ENCODE data around the gene GAS7. TPM values are rescaled to one million over a fixed set of nuclear protein-coding genes. Genes with fewer than 3 reads are reported as not detected.

Gene GAS7
- total and polyA plus RNA-seq, 9 of the 15 experiments (the other 6 are each of a cell fraction or from before 2014, with no cell fraction given), result 0.11 to 0.33 TPM; not detected in 7

GRCh38 chr17:10226930-10227695 lies 28.7 kb upstream of the GAS7 start:
- ATAC-seq, result peak; percentile 84
- Histone ChIP-seq H3K4me2 (ENCODE audit: insufficient read depth, low read length) (no peak overlapping the region), H3K36me3 (ENCODE audit: control insufficient read depth, insufficient read depth, low read length) (no peaks in the 10 kb centered on the region), H4K20me1 (replicated peaks; ENCODE audit: control insufficient read depth, insufficient read depth, low read length) (no peaks in the 10 kb centered on the region), H3K27ac (ENCODE audit: extremely low read depth, low read depth, low read length) (no peak overlapping the region), H3K4me3 (no peak overlapping the region), H3K9ac (ENCODE audit: insufficient read depth in 1 of 2, low read depth in 2 of 2, low read length in 2 of 2) (no peak overlapping the region), H3K27me3 (ENCODE audit: control insufficient read depth in 2 of 2, insufficient read depth in 2 of 2, low read length in 2 of 2) (no peaks in the 10 kb centered on the region), H2AFZ (ENCODE audit: low read depth, low read length) (no peak overlapping the region), H3K79me2 (ENCODE audit: control insufficient read depth, insufficient read depth, low read length) (no peaks in the 10 kb centered on the region), H3K9me1 (ENCODE audit: control insufficient read depth, insufficient read depth, low read length) (no peaks in the 10 kb centered on the region), H3K9me3 (replicated peaks; ENCODE audit: control insufficient read depth, insufficient read depth, low read depth, low read length) (no peaks in the 10 kb centered on the region), H3K4me1 (replicated peaks in 1 of 2; ENCODE audit: control insufficient read depth in 2 of 2, insufficient read depth in 2 of 2, low read length in 2 of 2) (no peaks in the 10 kb centered on the region)
- ChIA-PET POLR2A (no interaction called here), CTCF (ENCODE audit: low intra/inter-chr PET ratio) (no interaction called here)
- in situ Hi-C loops (cut with MboI) (no loop called here), intact Hi-C loops (cut with micrococcal nuclease) (loop anchor here (5.0 kb wide), 1 partner anchor 260 kb away; no protein-coding TSS in a partner anchor)
- FAIRE-seq, result peak; percentile 26
- no TSS peak for BruUV-seq (replicated peaks)
- 8% methylated on average over 5 of the region's 15 CpGs for WGBS (ENCODE audit: insufficient coverage, low coverage, missing lambda C conversion rate)
- TF ChIP-seq ZBTB7A (IDR thresholded peaks at IDR 0.05; ENCODE audit: borderline replicate concordance, control insufficient read depth, low read depth, low read length), result peak; percentile 69
- TF ChIP-seq RAD21 (CRISPR knock-in tag; conservative IDR thresholded peaks at IDR 0.05 in 1 of 2, IDR thresholded peaks at IDR 0.05 in 1 of 2), result peak in 1 of 2 experiments; percentile 46; a peak in 2 of 4 replicates
- no peak for TF ChIP-seq ZNF41 (CRISPR knock-in tag; conservative IDR thresholded peaks at IDR 0.05)
- no peak for TF ChIP-seq RERE (CRISPR knock-in tag; IDR thresholded peaks at IDR 0.05; ENCODE audit: borderline replicate concordance)
- peak; percentile 27; the same call in 1 of the 2 replicates for TF ChIP-seq SMC3 (conservative IDR thresholded peaks at IDR 0.05; ENCODE audit: insufficient read depth, low read depth, low read length)
- peak; percentile 56 to 66 (median 57) for TF ChIP-seq CTCF (IDR thresholded peaks at IDR 0.05 in 2 of 3, conservative IDR thresholded peaks at IDR 0.05 in 1 of 3; ENCODE audit: insufficient read depth in 2 of 3, low read depth in 1 of 3, low read length in 3 of 3)
- peak; percentile 34 to 76 (median 65) for DNase-seq (ENCODE audit: extremely low read depth in 1 of 4, low spot score in 3 of 4)
